Mucosa of descending colon (tissue), 3 donors: Measurements from ENCODE around the gene CIDEB. TPM values are rescaled to one million over a fixed set of nuclear protein-coding genes. Genes with fewer than 3 reads are reported as not detected.
A peak's percentile ranks its signal among the peaks of the same experiment; 100 is the strongest.

Experiments
- ATAC-seq: fragments of 200-7000 bp; cut with Tn5 transposase; one replicate; pipeline ENCODE4 v1.9.1; 2020; ENCODE audit warnings: mild to moderate bottlenecking, moderate library complexity
- DNase-seq, 3 donors: peaks; one replicate each; pipeline ENCODE4 v3.0.0-alpha.2; 2020
- H3K36me3 ChIP-seq: fragments of 200-600 bp; one replicate; pipeline ENCODE4 v1.8.0; 2021; ENCODE audit warnings: low read depth, mild to moderate bottlenecking
- H3K4me1 ChIP-seq: fragments of 200-600 bp; one replicate; pipeline ENCODE4 v1.8.0; 2021; ENCODE audit warnings: low read depth, mild to moderate bottlenecking
- H3K4me3 ChIP-seq: fragments of 200-600 bp; one replicate; pipeline ENCODE4 v1.8.0; 2021; ENCODE audit warnings: mild to moderate bottlenecking
- H3K9me3 ChIP-seq: fragments of 200-600 bp; one replicate; pipeline ENCODE4 v1.8.0; 2021; ENCODE audit warnings: mild to moderate bottlenecking
- intact Hi-C, 2 donors: fragments of 100-400 bp; cut with DNase I in 1 of 2; cut with micrococcal nuclease in 1 of 2; formaldehyde crosslinking; loops; one replicate each; pipeline versions ENCODE4 v1.11.0 to v1.11.1; 2022; cut with DNase I, micrococcal nuclease
- total RNA-seq, 3 donors: library from RNA; stranded (reverse); fragmentation: NEBNext Ultra II Directional in 2 of 3; extraction: Animal tissue kit (Norgen Biotek cat#: 25700) in 2 of 3; gene quantifications; one replicate each; pipeline versions ENCODE4 v1.2.1 to v1.2.4, GENCODE V29; 2021 to 2023
- TF ChIP-seq, protein P1 (sequence below): fragments of 200-600 bp; IDR thresholded peaks from one replicate; pipeline ENCODE4 v1.8.0; 2022; ENCODE audit warnings: antibody characterized with exemption, mild to moderate bottlenecking
- donor health status: DM: no; HTN: no; CAD: no; lungs with moderate emphysema.
- donor health status: DM: no; HTN: no; CAD: no.
- donor health status: DM: no; HTN: yes; CAD: no.

CIDEB gene
- total RNA-seq, 3 donors from 2014 or later = 8.5 to 15.8 (median 12.1) TPM

- ATAC-seq = peak; percentile 17
These were observed 2.5 kb upstream of the CIDEB start for GRCh38 chr14:24310265-24310645.

GRCh38 chr14:24309538-24310264 lies 1.9 kb upstream of the CIDEB start, which contains the start of gene LTB4R2:
Gene LTB4R2 (plus strand): TSS chr14:24310140. CDS start chr14:24310665, 525 bp downstream.
- no peak for DNase-seq
- H3K4me3 ChIP-seq = peak within 1 kb of the TSS; percentile 11
- no peaks in the 10 kb centered on the region for H3K9me3 ChIP-seq
- intact Hi-C loops = no loop called here
- TF ChIP-seq, protein P1, sequence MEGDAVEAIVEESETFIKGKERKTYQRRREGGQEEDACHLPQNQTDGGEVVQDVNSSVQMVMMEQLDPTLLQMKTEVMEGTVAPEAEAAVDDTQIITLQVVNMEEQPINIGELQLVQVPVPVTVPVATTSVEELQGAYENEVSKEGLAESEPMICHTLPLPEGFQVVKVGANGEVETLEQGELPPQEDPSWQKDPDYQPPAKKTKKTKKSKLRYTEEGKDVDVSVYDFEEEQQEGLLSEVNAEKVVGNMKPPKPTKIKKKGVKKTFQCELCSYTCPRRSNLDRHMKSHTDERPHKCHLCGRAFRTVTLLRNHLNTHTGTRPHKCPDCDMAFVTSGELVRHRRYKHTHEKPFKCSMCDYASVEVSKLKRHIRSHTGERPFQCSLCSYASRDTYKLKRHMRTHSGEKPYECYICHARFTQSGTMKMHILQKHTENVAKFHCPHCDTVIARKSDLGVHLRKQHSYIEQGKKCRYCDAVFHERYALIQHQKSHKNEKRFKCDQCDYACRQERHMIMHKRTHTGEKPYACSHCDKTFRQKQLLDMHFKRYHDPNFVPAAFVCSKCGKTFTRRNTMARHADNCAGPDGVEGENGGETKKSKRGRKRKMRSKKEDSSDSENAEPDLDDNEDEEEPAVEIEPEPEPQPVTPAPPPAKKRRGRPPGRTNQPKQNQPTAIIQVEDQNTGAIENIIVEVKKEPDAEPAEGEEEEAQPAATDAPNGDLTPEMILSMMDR = no peak
- ATAC-seq = no peak
- no peaks in the 10 kb centered on the region for H3K36me3 ChIP-seq
- H3K4me1 ChIP-seq = peaks cover 50% of the 10 kb centered on the region

More at GRCh38 chr14:24310265-24310645, 2.5 kb upstream of the CIDEB start:
- H3K4me3 ChIP-seq = no peak overlapping the region
- TF ChIP-seq, protein P1 = no peak
- H3K36me3 ChIP-seq = no peaks in the 10 kb centered on the region
- H3K9me3 ChIP-seq = no peaks in the 10 kb centered on the region
- intact Hi-C loops = no loop called here
- peak in 2 of 3 donors; percentile 66 to 71 for DNase-seq
- peaks cover 50% of the 10 kb centered on the region for H3K4me1 ChIP-seq

GRCh38 chr14:24308342-24309124 lies 756 bp upstream of the CIDEB start:
- Histone ChIP-seq H3K4me1 (peaks cover 46% of the 10 kb centered on the region), H3K4me3 (no peak overlapping the region), H3K9me3 (no peaks in the 10 kb centered on the region), H3K36me3 (peaks cover 8% of the 10 kb centered on the region)
- DNase-seq (no peak), ATAC-seq (no peak)
- TF ChIP-seq, protein P1 = no peak
- intact Hi-C loops = no loop called here

- Histone ChIP-seq H3K4me3 (no peak overlapping the region), H3K4me1 (peaks cover 42% of the 10 kb centered on the region), H3K9me3 (no peaks in the 10 kb centered on the region), H3K36me3 (peaks cover 8% of the 10 kb centered on the region)
- DNase-seq (peak in 1 of 3 donors; percentile 24), ATAC-seq (no peak)
- intact Hi-C loops = no loop called here
- TF ChIP-seq, protein P1 = no peak
These were observed 612 bp downstream of the CIDEB start for GRCh38 chr14:24307156-24307574.

GRCh38 chr14:24304019-24304387 lies 3.8 kb downstream of the CIDEB start:
- peaks cover 26% of the 10 kb centered on the region for H3K4me1 ChIP-seq
- no peak for ATAC-seq
- intact Hi-C loops = no loop called here
- TF ChIP-seq, protein P1 = no peak
- no peak for DNase-seq
- H3K4me3 ChIP-seq = no peak overlapping the region
- peaks cover 8% of the 10 kb centered on the region for H3K36me3 ChIP-seq
- no peaks in the 10 kb centered on the region for H3K9me3 ChIP-seq
